CD4-positive, alpha-beta T cell treated with Interleukin-17A for 1 hour (primary cell): ENCODE results near the gene ATP9A.
A peak's percentile ranks its signal among the peaks of the same experiment; 100 is the strongest.
"Not testable (repeated sequence)": the region's sequence is repeated elsewhere in the genome, so short reads cannot be mapped to it uniquely, and the experiment has no call there.

Experiments
- DNase-seq: peaks from one replicate; pipeline ENCODE4 v3.0.0-alpha.2; 2020

ATP9A gene

DNA sequence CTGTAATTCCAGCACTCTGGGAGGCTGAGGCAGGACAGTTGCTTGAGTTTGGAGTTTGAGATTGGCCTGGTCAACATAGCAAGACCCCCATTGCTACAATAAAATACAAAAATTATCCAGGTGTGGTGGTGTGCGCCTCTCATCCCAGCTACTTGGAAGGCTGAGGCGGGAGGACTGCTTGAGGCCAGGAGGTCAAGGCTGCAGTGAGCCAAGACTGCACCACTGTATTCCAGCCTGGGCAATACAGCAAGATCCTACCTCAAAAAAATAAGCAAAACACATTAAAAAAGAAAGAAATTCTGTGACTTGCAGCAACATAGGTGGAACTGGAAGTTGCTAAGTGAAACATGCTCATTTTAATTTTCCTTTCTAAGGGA, 119.6 kb downstream of the ATP9A start:
- DNase-seq = no peak

DNA sequence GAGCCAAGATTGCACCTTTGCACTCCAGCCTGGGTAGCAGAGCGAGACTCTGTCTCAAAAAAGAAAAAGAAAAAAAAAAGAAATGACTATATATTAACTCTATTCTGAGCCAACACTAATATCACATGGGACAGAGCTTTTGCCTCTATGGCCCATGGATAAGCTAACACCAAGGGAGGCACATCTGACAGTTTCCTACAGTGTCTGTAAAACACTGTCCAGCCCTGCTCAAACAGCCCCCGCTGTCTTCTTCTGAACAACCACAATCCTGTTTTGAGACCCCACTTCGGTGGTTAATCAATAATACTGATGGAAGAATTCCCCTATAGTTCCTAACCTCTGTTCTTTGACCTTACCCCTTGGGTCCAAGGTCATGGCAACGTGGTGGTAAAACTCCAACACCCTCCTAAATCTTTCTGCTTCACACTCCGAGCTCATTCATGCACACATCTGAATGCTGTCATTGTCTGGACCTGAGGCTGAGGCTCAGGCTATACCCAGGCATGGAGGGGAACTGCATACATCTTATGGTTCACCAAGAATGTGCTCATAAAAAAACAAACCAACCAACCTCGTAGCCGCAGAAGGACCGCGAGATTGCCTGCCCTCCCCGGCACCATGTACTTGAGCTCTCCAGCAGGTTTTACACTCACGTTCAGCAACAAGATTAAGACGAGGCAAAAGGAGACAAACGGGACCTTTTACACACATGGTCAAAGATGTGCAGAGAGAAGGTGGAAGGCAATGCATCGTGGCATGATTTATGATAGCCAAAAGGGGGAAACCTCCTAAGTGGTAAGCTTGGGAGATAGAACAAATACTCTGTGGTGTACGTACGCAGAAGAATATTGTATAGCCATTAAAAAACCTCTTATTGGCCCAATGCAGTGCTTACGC, 120.3 kb downstream of the ATP9A start:
- no peak for DNase-seq

DNA sequence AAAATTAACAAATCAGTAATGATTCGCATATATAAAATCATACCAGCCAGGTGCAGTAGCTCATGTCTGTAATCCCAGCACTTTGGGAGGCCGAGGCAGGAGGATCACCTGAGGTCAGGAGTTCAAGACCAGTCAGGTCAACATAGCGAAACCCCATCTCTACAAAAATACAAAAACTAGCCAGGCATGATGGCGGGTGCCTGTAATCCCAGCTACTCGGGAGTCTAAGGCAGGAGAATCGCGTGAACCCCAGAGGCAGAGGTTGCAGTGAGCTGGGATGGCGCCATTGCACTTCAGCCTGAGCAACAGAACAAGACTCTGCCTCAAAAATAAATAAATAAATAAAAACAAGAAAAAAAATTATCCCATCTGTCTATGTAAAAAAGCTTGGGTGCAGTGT, 124.4 kb downstream of the ATP9A start:
- DNase-seq = not testable (repeated sequence)

DNA sequence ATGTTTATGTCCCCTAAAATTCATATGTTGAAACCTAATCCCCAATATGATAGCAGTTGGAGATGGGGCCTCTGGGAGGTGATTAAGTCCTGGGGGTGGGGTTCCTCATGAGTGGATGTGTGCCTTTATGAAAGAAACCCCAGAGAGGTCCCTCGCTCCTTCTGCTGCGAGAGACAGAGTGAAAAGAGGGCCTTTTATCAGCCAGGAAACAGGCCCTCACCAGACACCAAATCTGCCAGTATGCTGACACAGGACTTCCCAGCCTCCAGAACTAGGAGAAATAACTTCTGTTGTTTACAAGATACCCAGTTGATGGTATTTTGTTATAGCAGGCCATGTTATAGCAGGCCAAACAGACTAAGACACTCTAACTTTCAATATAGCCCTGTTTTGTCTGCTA, 124.8 kb downstream of the ATP9A start:
- no peak for DNase-seq

DNA sequence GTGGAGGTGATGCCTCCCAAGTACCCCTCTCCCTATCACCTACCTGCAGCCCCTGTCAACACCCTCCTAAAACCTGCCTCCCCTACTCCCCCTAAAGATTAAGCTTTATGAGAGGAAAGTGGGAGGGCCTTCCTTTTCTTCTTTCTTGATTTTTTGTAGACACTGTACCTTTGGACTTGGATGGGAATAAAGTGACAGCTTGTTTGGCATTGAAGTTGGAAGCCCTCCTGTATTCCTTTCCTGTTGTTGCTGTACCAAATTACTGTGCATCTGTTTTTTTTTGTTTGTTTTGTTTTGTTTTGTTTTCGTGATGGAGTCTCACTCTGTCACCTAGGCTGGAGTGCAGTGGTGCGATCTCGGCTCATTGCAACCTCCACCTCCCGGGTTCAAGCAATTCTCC, 126.3 kb downstream of the ATP9A start:
- DNase-seq = no peak

DNA sequence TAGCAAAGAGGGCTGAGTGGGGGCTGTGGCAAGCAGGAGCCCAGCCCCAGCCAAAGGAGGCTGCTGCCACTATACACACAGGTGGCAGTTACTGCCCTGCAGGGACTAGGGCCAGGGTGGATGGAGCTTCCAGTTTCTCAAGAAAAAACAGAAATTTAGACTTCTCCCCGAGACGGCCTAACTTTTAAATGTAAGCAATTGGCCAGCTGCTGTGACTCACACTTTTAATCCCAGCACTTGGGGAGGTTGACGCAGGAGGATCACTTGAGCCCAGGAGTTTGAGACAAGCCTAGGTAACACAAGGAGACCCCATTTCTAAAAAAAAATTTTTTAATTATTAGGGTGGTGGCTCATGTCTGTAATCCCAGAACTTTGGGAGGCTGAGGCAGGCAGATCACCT, 127.4 kb downstream of the ATP9A start:
- DNase-seq = no peak

DNA sequence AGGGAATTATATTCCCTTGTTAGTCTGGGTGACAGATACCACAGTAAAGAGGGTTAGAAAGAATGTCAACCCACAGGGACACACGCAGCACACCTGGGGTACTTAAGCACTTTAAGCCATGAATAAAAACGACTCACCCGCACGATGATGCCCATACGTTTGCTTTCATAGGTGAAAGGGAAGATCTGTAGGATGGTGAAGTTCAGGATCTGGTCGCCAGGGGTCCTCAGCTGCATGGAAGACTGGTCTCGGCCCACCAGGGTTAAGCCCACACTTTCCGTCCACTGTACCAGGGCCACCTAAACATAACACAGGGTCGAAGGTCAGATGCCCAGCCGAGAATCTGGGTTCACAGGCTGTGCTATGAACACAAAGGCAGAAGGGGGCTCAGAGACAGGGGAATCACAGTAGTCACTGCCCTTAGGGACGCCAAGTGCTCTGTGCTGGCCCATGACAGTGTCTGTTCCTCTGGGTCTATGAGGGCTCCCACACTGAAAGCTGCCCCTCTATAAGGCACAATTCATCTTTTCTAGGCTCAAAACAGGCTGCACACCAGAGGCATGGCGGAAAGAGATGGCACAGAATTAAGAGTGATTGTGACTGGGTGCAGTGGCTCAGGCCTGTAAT, 128.9 kb downstream of the ATP9A start:
- DNase-seq = peak; percentile 60

DNA sequence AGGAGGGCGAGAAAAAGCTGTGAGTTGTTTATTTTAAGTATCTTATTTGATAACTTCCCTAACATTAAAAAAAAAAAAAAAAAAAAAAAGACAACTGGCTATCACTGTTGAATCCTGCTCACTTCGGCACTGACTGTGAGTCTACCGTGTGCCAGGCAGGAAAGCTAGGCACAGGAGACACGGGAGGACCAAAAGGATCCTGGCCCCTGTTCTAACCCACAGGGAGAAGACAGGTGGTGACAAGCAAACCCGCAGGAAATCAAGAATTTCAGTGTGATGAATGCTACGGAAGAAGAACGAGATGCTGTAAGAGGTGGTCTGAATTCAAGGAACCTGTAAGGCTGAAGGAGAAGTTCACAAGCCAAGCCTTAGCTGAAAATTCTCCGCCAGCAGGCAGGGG, 130.9 kb downstream of the ATP9A start:
- DNase-seq = no peak

DNA sequence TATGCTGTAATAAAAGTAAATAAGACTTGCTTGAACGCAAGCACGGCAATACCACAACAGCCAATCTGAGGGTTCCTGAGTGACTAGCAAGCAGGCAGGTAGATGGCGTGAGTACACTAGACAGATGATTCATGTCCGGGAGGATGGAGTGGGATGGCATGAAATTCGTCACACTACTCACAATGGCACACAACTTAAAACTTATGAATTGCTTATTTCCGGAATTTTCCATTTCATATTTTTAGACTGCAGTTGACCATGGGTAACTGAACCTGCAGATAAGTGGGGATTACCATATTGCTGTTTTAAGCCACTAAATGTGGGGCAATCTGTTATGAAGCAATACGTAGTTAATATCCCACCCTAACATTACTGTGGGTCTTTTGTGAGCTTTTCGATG, 132.1 kb downstream of the ATP9A start:
- DNase-seq = no peak

DNA sequence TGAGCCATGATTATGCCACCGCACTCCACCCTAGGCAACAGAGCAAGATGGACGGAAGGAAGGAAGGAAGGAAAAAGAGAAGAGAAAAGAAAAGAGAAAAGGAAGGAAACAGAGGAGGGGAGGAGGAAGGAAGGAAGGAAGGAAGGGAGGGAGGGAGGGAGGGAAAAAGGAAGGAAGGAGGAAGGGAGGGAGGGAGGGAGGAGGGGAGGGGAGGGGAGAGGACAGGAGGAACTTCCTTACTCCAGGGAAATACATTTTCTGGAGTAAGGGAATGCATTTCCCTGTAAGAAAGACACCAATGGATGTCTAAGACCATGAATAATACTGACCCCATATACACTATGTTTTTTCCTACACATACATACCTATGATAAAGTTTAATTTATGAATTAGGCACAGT, 132.5 kb downstream of the ATP9A start:
- no peak for DNase-seq

DNA sequence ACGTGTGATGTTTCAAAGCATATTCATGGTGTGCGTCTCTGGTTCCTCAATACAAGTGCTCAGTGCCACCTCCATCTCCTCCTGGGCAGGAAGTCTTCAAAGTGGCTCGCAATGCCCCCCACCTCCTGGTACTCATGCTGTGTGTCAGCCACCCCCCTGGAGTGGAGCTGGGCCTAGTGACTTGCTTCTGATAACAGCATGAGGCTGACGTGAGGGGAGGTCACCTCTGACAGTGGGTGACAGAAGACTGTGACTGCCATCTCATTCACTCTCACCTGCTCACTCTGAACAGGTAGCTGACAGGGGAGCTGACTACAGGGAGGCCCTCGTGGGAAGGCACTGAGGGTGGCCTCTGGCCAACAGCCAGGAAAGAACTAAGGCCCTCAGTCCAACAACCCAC, 133.3 kb downstream of the ATP9A start:
- DNase-seq = no peak

DNA sequence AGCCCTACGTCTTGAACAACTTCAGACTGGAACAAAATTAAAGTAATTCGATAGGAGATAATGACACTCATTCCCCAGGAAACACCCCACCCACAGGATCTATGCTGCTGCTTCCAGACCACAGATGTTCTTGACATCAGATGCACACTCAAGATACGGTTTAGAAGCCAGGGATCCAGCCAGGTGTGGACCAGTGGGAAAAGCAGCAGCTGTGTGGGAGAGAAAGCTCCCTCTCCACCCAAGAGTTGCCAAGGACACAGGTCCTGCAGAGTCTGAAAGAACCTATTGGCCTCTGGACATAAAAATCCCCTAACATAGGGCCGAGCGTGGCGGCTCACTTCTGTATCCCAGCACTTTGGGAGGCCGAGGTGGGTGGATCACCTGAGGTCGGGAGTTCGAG, 133.9 kb downstream of the ATP9A start:
- no peak for DNase-seq

DNA sequence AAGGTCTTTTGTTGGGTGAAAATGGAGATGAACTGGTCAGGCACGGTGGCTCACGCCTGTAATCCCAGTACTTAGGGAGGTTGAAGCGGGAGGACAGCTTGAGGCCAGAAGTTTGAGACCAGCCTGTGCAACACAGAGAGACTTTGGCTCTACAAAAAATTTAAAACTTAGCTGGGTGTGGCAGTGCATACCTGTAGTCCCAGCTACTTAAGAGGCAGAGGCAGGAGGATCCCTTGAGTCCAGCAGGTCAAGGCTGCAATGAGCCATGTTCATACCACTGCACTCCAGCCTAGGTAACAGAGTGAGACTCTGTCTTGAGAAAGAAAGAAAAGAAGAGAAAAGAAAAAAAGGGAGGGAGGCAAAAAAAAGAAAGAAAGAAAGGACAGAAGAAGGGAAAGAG, 134.8 kb downstream of the ATP9A start:
- DNase-seq = no peak

DNA sequence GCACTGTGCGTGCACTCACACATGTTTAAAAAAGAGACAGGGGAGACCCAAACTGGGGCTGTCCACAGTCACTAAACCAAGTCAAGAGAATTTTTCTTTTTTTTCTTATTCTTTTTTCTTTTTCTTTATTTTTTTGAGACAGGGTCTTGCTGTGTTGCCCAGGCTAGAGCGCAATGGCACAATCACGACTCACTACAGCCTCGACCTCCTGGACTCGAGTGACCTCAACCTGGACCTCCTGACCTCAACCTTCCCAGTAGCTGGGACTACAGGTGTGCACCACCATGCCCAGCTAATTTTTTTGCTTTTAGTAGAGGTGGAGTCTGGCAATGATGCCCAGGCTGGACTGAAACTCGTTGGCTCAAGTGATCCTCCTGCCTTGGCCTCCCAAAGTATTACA, 136.2 kb downstream of the ATP9A start:
- no peak for DNase-seq

DNA sequence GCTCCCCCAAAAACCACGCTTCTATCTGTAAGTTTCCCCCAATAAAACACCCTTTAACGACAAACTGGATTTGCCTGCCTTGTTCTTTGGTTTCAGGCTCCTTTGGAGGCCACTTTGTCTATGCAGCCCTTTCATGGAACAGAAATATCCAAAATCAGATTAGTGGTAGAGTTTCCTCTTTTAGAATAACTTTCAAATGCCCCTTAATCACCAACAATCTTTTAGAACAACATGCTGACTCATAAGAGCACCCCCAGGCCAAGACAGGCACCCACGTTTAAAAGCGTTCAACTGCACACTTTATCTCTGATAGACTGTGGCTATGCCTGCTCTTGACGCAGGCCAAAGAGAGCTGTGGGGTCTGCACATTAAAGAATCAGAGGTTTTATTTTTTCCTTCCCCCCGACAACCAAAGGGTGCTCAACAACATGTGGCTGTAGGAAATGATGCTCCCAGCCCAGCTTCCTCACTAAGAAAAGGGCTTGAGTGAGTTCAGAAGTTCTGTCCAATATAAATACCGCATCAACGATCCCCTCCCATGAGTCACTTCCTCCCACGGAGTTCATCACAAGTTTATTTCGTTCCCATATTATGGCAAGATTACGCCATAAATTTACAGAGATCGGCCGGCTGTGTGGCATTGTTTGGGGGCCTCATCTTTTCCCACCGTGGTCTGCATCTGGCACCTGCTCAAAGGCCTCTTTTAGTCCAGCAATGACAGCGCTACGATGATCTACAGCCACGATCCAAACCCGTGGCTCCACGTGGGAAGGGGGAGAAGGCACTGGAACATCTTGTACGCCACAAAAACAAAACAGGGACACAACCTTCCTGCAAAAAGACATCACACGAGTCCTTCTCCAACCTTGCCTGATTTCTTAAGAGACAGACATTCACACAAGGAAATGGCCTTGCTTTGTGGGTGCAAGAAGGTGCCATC, 136.9 kb downstream of the ATP9A start:
- peak; percentile 32 for DNase-seq

DNA sequence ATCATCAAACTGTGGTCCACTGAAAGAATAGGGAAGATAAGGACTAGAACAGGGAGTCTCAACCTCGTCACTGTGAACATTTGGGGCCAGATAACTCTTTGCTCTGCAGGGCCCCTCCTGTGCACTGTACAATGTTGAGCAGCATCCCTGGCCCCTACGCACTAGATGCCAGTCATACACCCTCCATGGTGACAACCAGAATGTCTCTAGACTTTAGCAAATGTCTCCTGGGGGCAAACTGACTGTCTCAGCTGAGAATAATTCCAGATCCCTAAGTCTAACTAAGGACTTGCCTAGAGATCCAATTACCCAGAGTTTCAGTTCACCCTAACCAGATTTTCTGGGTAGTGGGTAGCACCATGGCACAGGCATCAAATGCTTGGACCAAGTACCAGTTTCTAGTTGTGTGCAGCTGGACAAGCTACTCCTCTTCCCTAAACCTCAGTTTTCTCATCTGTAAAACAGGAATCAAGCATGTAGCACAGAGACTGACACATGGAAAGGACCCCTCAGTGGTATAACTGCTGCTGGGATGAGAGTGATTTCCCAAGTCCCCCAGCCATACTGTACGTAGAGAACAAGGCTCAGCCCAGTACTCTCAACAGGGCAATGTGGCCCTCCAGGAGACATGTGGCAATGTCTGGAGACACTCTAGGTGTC, 138.7 kb downstream of the ATP9A start:
- no peak for DNase-seq

DNA sequence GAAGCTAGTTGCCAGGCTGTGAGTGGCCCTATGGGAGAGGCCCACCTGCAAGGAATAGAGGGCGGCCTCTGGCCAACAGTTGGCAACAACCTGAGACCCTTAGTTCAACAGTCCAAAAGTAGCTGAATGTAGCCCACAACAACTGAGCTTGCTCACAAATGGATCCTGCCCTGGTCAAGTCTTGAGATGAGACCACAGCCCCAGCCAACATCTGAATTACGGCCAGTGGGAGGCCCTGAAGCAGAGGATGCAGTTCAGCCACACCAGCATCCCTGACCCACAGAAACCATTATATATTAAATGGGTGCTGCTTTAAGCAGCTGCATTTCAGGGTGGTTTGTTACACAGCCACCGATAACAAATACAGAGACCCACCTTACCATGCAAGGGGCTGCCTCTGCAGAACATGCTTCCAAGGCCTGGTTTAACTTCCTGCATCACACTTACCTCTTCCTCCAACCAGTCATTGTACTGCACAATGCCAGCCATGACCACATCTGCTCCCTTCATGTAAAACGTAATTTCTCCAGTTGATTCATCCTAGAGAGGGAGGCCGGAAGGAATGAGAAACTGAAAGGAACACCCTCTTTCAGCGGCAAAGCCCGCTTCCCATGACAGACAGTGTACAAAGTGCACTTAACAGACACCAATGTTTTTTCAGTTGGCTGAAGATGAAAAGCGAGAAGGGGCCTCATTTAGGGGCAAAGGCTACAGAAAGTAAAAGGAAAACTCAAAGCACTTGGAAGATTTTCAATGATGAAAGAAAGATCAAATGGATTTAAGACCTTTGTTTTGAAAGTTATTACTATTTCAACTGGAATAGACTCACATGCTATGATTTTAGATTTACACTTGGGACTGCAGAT, 139.4 kb downstream of the ATP9A start:
- no peak for DNase-seq

DNA sequence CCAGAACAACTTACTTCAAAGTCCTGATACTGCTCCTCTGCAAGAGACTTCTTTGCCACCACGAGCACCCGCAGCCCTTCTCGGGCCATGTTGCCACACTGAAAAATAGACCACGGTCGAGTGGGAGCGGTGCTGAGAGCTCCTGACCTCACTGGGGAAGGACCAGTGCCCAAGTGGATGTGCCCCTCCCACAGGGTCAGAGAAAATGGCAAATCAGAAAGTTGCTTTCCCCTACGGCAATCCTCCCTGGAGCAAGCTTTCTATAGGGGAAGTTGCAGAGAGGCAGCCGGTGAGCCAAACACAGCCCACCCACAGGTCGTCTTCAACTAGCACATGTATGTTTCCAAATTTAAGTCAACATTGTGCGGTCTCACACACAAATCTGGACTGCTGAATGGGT, 140.6 kb downstream of the ATP9A start:
- no peak for DNase-seq

DNA sequence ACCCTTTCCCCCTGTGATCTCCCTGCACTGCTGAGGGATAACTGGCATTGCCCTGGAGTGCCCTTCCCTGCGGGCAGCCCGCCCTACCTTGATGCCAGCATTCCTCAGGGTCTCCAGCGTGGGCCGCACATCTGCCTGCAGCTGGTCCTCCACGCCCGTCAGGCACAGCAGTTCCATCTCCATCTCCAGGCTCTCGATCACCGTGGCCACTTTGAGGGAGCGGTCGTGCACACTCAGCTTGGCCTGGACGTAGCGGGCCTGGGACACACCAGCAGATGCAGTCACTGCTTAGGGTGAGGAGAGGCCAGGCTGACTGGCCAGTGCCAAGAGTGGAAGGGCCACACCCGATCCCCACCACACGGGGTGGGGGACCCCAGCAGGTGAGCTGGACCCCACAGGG, 143.1 kb downstream of the ATP9A start:
- no peak for DNase-seq

DNA sequence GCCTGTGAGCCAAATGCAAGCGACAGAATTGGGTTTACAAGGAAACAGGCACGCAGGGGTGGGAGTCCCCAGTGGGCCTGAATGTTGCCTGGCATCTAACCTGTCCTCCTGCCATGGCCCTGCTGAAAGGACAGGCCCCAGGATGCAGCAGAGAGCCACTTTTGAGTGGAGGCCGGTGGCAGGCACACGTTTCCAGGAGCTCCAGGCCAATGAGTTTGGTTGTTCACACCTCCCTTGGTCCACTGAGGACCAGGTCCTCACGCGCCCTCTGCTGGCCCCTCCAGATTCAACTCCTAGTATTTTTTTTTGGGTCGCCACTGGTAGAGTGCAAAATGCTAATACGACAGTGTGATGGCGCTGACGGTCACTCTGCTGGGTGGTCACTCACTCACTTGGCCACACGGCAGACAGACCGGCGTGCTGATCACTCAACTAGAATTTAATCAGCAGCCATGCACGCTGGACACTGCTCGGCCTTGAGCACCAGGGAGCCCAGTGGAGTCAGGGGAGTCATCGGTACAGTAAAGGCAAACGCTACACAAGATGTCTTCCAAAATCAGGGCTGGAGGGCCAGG, 143.9 kb downstream of the ATP9A start:
- peak; percentile 63 for DNase-seq

DNA sequence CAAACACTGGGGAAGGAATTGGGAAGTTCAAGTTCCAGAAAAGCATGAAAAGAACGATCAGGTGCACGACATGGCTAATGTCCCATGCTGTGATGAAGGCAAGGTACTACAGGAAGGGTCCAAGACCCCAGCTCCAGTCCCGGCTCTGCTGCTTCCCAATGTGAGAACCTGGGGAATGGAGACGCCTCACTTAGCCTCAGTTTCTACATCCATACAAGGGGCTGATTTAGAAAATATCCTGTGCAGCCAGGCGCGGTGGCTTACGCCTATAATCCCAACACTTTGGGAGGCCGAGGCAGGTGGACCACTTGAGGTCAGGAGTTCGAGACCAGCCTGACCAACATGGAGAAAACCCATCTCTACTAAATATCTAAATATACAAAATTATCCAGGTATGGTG, 144.9 kb downstream of the ATP9A start:
- DNase-seq = no peak
